Measurements from ENCODE around the gene GJE1.
"Not testable (repeated sequence)": the region's sequence is repeated elsewhere in the genome, so short reads cannot be mapped to it uniquely, and the experiment has no call there.

The GJE1 gene

GRCh38 chr6:142153196-142153595 lies 20.5 kb downstream of the GJE1 start:
- H3K4me3 ChIP-seq (ENCODE audit: low read depth, low read length) = no peak overlapping the region
- no peak for TF ChIP-seq CTCF (IDR thresholded peaks at IDR 0.05; ENCODE audit: low read depth, low read length)

GRCh38 chr6:142154336-142154735 lies 21.6 kb downstream of the GJE1 start:
- no peak for TF ChIP-seq CTCF (IDR thresholded peaks at IDR 0.05; ENCODE audit: low read depth, low read length)
- no peak overlapping the region for H3K4me3 ChIP-seq (ENCODE audit: low read depth, low read length)

DNA sequence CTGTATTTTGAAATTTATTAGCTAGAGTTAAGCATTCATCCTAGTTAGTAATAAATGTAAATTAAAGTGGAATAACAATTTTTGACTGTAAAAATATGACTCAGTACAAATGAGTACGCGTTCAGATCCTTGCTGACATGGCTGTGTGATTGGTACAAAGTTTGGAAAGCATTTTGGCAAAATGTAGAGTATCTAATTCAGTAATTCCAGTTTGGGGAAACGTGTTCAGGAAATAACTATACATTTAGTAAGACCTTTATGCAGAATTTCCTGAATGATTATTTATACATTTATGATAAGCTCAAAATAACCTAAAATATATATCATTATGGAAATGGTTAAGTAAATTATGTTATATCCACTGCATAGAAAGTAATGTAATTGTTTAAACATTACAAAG lies 22.4 kb downstream of the GJE1 start:
- no peak overlapping the region for H3K4me3 ChIP-seq (ENCODE audit: low read depth, low read length)
- TF ChIP-seq CTCF (IDR thresholded peaks at IDR 0.05; ENCODE audit: low read depth, low read length) = no peak

DNA sequence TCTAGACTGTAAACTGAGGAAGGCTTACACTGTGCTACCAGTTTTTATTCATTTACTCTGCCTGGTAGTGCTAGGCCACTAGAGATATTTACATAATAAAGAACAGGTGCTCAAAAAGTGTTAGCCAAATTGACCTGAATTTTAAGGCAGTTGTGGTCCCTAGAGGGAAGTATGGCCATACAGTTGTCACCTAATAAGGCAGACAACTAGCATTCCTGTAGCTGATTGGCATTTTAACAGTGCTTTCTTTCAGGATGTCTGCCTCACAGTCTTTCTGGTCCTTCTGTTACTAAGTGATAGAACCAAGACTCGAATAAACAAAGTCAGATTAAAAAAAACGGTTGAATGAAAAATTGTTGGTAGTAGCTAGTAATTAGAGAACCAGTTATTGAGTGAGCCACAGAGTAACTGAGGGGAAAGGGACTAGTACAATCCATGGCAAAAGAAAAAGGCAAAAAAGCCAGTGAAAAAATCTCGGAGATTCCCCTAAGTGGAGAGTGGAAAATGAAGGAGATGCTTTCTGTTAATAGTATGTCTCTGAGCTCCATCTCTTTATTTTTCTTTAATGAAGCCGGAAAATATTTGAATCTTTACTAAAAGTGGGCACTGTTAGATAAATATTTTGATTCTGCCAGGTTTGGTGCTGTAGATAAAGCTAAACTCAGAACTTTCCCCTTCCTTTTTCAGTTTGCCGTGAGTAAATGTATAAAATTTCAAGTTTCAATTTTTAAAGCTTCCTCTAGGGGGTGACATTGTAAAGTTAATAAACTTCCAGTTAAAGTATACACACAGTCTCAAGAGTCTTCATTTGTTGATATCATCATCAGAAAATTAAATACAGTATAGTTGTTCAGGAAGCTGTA lies 23.4 kb downstream of the GJE1 start:
- no peak for TF ChIP-seq CTCF (IDR thresholded peaks at IDR 0.05; ENCODE audit: low read depth, low read length)
- H3K4me3 ChIP-seq (ENCODE audit: low read depth, low read length) = 0 out of 2 replicates have a peak overlapping the region, but pooled peaks have one; percentile 11

DNA sequence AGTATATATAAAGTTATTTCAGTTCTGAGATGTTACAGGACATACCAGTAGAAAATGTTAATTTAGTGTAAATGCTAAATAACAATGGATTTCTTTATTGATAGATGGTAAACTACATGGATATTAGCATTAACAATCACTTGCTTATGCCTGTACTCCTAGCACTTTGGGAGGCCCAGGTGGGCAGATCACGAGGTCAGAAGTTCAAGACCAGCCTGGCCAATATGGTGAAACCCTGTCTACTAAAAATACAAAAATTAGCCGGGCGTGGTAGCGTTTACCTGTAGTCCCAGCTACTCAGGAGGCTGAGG lies 24.0 kb downstream of the GJE1 start:
- not testable (repeated sequence) for H3K4me3 ChIP-seq (ENCODE audit: low read depth, low read length)

DNA sequence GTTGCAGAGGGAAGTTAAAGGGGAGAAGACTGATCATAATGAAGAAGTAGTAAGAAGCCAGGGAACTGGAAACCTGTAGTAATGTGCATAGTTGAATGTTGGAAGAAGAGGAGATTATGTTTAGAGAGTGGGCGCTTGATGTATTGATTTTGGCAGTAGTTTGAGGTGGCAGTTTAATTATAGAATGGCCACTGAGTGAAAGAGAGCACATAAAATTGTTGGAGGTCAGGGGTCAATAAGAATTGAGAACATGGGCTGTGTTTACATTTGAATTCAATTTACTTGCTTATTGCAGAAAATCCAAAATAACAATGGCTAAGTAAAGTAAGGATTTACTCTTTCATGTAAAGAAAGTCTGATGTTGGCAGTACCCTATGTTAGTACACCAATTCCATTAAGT lies 30.1 kb downstream of the GJE1 start:
- H3K4me3 ChIP-seq (ENCODE audit: low read depth, low read length) = no peak overlapping the region
- no peak for TF ChIP-seq CTCF (IDR thresholded peaks at IDR 0.05; ENCODE audit: low read depth, low read length)

DNA sequence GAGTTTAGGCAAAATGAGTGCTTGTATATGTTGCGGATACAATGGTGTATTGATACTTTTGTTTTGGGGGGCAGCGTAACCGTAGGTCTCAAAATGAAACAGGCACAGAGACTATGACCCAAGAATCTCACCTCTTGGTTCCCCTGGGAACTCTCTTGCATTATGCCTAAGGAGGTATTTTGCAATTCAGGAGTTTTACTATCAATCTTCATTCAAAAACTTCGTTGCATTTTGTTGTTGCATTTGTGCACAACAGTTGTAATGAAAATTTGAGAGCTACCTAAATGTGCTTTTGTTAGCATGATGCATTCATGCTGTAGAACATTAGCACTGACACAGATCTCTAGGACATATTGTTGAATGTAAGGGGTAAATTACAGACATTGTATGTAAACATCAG lies 32.5 kb downstream of the GJE1 start:
- H3K4me3 ChIP-seq (ENCODE audit: low read depth, low read length) = no peak overlapping the region
- no peak for TF ChIP-seq CTCF (IDR thresholded peaks at IDR 0.05; ENCODE audit: low read depth, low read length)

- H3K4me3 ChIP-seq (ENCODE audit: low read depth, low read length) = no peak overlapping the region
- no peak for TF ChIP-seq CTCF (IDR thresholded peaks at IDR 0.05; ENCODE audit: low read depth, low read length)
These were observed 34.3 kb downstream of the GJE1 start for GRCh38 chr6:142167071-142167470.

Measured in WI38 (cell line).